HL-60 (cell line): ENCODE results near the gene KMT2C.
"Not testable (repeated sequence)": the region's sequence is repeated elsewhere in the genome, so short reads cannot be mapped to it uniquely, and the experiment has no call there.

Experiments used
- CTCF ChIP-seq: IDR thresholded peaks from one replicate; pipeline ENCODE4 v1.5.1; 2011; ENCODE audit warnings: low read length, control low read depth, inconsistent platforms; ENCODE audit not compliant: insufficient read depth
- GABPA ChIP-seq: IDR thresholded peaks from 2 replicates; pipeline ENCODE4 v1.6.1; 2012; ENCODE audit warnings: low read depth
- POLR2AphosphoS5 ChIP-seq: IDR thresholded peaks from 2 replicates; pipeline ENCODE4 v1.6.1; 2012; ENCODE audit warnings: low read depth
- REST ChIP-seq: IDR thresholded peaks from 2 replicates; pipeline ENCODE4 v1.6.1; 2012; ENCODE audit warnings: low read depth; ENCODE audit not compliant: insufficient replicate concordance
- SPI1 ChIP-seq: IDR thresholded peaks from 2 replicates; pipeline ENCODE4 v1.6.1; 2012; ENCODE audit warnings: low read depth, mild to moderate bottlenecking, borderline replicate concordance

GRCh38 chr7:152430118-152430517 lies 5.7 kb downstream of the KMT2C start:
- TF ChIP-seq CTCF, GABPA, POLR2AphosphoS5, REST, SPI1: not testable (repeated sequence)
